ENCODE data around the gene MPPED1.

Gene MPPED1

GRCh38 chr22:43432883-43433415 is 21.1 kb downstream of the MPPED1 start:
- no peak for DNase-seq

- no peak for DNase-seq
Observed at GRCh38 chr22:43433451-43434274, 21.8 kb downstream of the MPPED1 start.

GRCh38 chr22:43434275-43434927 is 22.6 kb downstream of the MPPED1 start:
- DNase-seq: no peak

GRCh38 chr22:43434928-43435311 is 23.1 kb downstream of the MPPED1 start:
- no peak for DNase-seq

GRCh38 chr22:43435851-43436811 is 24.3 kb downstream of the MPPED1 start:
- peak; percentile 49 for DNase-seq

GRCh38 chr22:43436868-43437267 is 25.1 kb downstream of the MPPED1 start:
- no peak for DNase-seq

- DNase-seq: no peak
Observed at GRCh38 chr22:43437871-43438475, 26.2 kb downstream of the MPPED1 start.

GRCh38 chr22:43438666-43439347 is 27.0 kb downstream of the MPPED1 start:
- no peak for DNase-seq

- no peak for DNase-seq
Observed at GRCh38 chr22:43439368-43440103, 27.7 kb downstream of the MPPED1 start.

- no peak for DNase-seq
Observed at GRCh38 chr22:43440104-43440387, 28.2 kb downstream of the MPPED1 start.

GRCh38 chr22:43440556-43440955 is 28.7 kb downstream of the MPPED1 start:
- no peak for DNase-seq

- DNase-seq: no peak
Observed at GRCh38 chr22:43441216-43441615, 29.4 kb downstream of the MPPED1 start.

GRCh38 chr22:43441751-43442150 is 29.9 kb downstream of the MPPED1 start:
- no peak for DNase-seq

- no peak for DNase-seq
Observed at GRCh38 chr22:43442386-43443151, 30.8 kb downstream of the MPPED1 start.

- DNase-seq: no peak
Observed at GRCh38 chr22:43443152-43443471, 31.3 kb downstream of the MPPED1 start.

- DNase-seq: peak; percentile 29
Observed at GRCh38 chr22:43446037-43446803, 34.4 kb downstream of the MPPED1 start.

- DNase-seq: peak; percentile 87
Observed at GRCh38 chr22:43446916-43447315, 35.1 kb downstream of the MPPED1 start.

GRCh38 chr22:43447380-43447779 is 35.6 kb downstream of the MPPED1 start:
- peak; percentile 98 for DNase-seq

GRCh38 chr22:43448048-43448447 is 36.2 kb downstream of the MPPED1 start:
- no peak for DNase-seq

All from NCI-H1436 (cell line).